ENCODE measurements around the gene SERINC5. TPM values are rescaled to one million over a fixed set of nuclear protein-coding genes. Genes with fewer than 3 reads are reported as not detected.

The SERINC5 gene
- total and polyA plus RNA-seq, 2 donors (not counting 3 experiments of a cell fraction or from before 2014, with no cell fraction given): 3.2 to 10.1 TPM

DNA sequence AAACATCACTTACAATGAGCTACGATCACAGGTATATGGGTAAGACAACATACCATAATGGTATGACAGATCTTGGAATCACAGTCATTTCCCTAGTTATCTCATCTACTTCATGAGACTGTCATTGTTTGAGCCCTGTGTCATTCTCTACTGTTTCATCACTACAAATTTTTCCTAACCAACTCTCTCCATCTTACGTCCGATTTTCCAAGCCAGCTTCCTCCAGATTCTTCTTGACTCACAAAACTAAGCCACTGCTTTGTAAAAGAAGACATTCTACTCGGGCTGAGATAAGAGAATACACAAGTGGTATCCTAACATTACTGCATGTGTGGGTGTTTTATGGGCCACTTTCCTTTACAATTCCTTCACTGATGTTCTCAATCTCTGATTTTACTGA is 49.6 kb downstream of the SERINC5 start:
- no peak overlapping the region for H3K4me3 ChIP-seq (replicated peaks in 1 of 3; ENCODE audit: insufficient read depth in 1 of 3, low read depth in 1 of 3, low read length in 3 of 3)
- no peaks in the 10 kb centered on the region for H3K36me3 ChIP-seq (ENCODE audit: control insufficient read depth in 2 of 2, extremely low read depth in 1 of 2, insufficient read depth in 2 of 2, low read length in 2 of 2)
- no peak for FAIRE-seq
- no peaks in the 10 kb centered on the region for H3K79me2 ChIP-seq (ENCODE audit: control insufficient read depth, insufficient read depth, low read length)
- dilution Hi-C loops (cut with MboI; ENCODE audit: extremely low pct_ligation_motif_present, low sequenced_read_pairs): no loop called here
- H3K9me3 ChIP-seq (replicated peaks; ENCODE audit: control insufficient read depth, insufficient read depth, low read length): no peaks in the 10 kb centered on the region
- no peaks in the 10 kb centered on the region for H4K20me1 ChIP-seq (replicated peaks; ENCODE audit: control insufficient read depth, extremely low read depth, insufficient read depth, low read length)
- H3K9ac ChIP-seq (replicated peaks; ENCODE audit: extremely low read depth, insufficient read depth, low read length): no peak overlapping the region
- no TSS peak for BruUV-seq (replicated peaks)
- H3K9me1 ChIP-seq (replicated peaks; ENCODE audit: control insufficient read depth, extremely low read depth, insufficient read depth, low read length): no peaks in the 10 kb centered on the region
- POLR2A ChIA-PET: no interaction called here
- no peak overlapping the region for H2AFZ ChIP-seq (ENCODE audit: low read depth, low read length)
- CTCF ChIA-PET: no interaction called here
- H3K27me3 ChIP-seq (ENCODE audit: control insufficient read depth in 2 of 2, insufficient read depth in 2 of 2, low read length in 2 of 2): no peaks in the 10 kb centered on the region
- intact Hi-C loops (cut with micrococcal nuclease): no loop called here
- no peaks in the 10 kb centered on the region for H3K4me1 ChIP-seq (ENCODE audit: control insufficient read depth, extremely low read depth, insufficient read depth, low read length)
- DNase-seq (ENCODE audit: low read depth, low spot score): no peak
- H3K27ac ChIP-seq (ENCODE audit: insufficient read depth, low read depth, low read length): no peak overlapping the region
- TF ChIP-seq EZH2 (IDR thresholded peaks at IDR 0.05; ENCODE audit: borderline replicate concordance, low read depth, low read length, severe bottlenecking) (no peak), POLR2AphosphoS5 (IDR thresholded peaks at IDR 0.05; ENCODE audit: insufficient read depth, low read depth, low read length) (no peak), MYC (IDR thresholded peaks at IDR 0.05; ENCODE audit: low read depth, low read length) (no peak), GATA2 (IDR thresholded peaks at IDR 0.05; ENCODE audit: insufficient read depth, insufficient read length, low read depth, low read length) (no peak), JUN (IDR thresholded peaks at IDR 0.05; ENCODE audit: borderline replicate concordance, insufficient read depth, insufficient read length, low read depth) (no peak)
- no peak overlapping the region for H3K4me2 ChIP-seq (ENCODE audit: insufficient read depth, low read length)

DNA sequence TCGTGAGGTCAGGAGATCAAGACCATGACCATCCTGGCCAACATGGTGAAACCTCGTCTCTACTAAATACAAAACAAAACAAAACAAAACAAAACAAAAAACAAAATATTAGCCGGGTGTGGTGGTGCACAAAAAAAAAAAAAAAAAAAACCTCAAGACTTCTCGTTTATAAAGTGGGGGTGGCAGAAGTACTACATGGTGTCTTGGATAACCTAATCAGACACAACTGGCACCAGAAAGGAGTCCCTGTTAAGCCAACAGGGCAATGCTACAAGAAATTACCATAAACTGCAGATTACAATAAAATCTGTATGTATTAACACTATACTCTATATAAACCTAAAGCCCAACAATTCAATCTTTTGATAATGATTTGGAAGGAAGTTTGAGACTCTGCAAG is 50.0 kb downstream of the SERINC5 start:
- CTCF ChIA-PET: no interaction called here

More for the DNA sequence above, 50.0 kb downstream of the SERINC5 start:
- no TSS peak for BruUV-seq (replicated peaks)
- FAIRE-seq: no peak
- Histone ChIP-seq H3K4me2 (ENCODE audit: insufficient read depth, low read length) (no peak overlapping the region), H4K20me1 (replicated peaks; ENCODE audit: control insufficient read depth, extremely low read depth, insufficient read depth, low read length) (no peaks in the 10 kb centered on the region), H3K36me3 (ENCODE audit: control insufficient read depth in 2 of 2, extremely low read depth in 1 of 2, insufficient read depth in 2 of 2, low read length in 2 of 2) (no peaks in the 10 kb centered on the region), H3K9me3 (replicated peaks; ENCODE audit: control insufficient read depth, insufficient read depth, low read length) (no peaks in the 10 kb centered on the region), H3K27ac (ENCODE audit: insufficient read depth, low read depth, low read length) (no peak overlapping the region), H3K9ac (replicated peaks; ENCODE audit: extremely low read depth, insufficient read depth, low read length) (no peak overlapping the region), H3K27me3 (ENCODE audit: control insufficient read depth in 2 of 2, insufficient read depth in 2 of 2, low read length in 2 of 2) (no peaks in the 10 kb centered on the region), H3K4me1 (ENCODE audit: control insufficient read depth, extremely low read depth, insufficient read depth, low read length) (no peaks in the 10 kb centered on the region), H2AFZ (ENCODE audit: low read depth, low read length) (no peak overlapping the region), H3K79me2 (ENCODE audit: control insufficient read depth, insufficient read depth, low read length) (no peaks in the 10 kb centered on the region), H3K4me3 (replicated peaks in 1 of 3; ENCODE audit: insufficient read depth in 1 of 3, low read depth in 1 of 3, low read length in 3 of 3) (no peak overlapping the region), H3K9me1 (replicated peaks; ENCODE audit: control insufficient read depth, extremely low read depth, insufficient read depth, low read length) (no peaks in the 10 kb centered on the region)
- no peak for TF ChIP-seq MAX (IDR thresholded peaks at IDR 0.05; ENCODE audit: insufficient read depth, insufficient read length)
- no peak for TF ChIP-seq POLR2A (IDR thresholded peaks at IDR 0.05; ENCODE audit: low read depth, low read length)
- no peak for TF ChIP-seq FOS (IDR thresholded peaks at IDR 0.05; ENCODE audit: borderline replicate concordance, insufficient read depth, low read length)
- TF ChIP-seq EZH2 (IDR thresholded peaks at IDR 0.05; ENCODE audit: borderline replicate concordance, low read depth, low read length, severe bottlenecking): no peak
- TF ChIP-seq GATA2 (IDR thresholded peaks at IDR 0.05; ENCODE audit: insufficient read depth, insufficient read length, low read depth, low read length): no peak
- TF ChIP-seq CTCF (IDR thresholded peaks at IDR 0.05; ENCODE audit: extremely low read depth in 1 of 2, insufficient read depth in 1 of 2, low read depth in 1 of 2, low read length in 2 of 2): no peak
- no peak for TF ChIP-seq MYC (IDR thresholded peaks at IDR 0.05; ENCODE audit: low read depth, low read length)
- TF ChIP-seq POLR2AphosphoS5 (IDR thresholded peaks at IDR 0.05; ENCODE audit: insufficient read depth, low read depth, low read length): no peak
- no peak for TF ChIP-seq JUN (IDR thresholded peaks at IDR 0.05; ENCODE audit: borderline replicate concordance, insufficient read depth, insufficient read length, low read depth)
- dilution Hi-C loops (cut with MboI; ENCODE audit: extremely low pct_ligation_motif_present, low sequenced_read_pairs): no loop called here
- DNase-seq (ENCODE audit: low read depth, low spot score): no peak
- POLR2A ChIA-PET: no interaction called here
- intact Hi-C loops (cut with micrococcal nuclease): no loop called here

All from endothelial cell of umbilical vein (primary cell).